HepG2 (cell line): Measurements from ENCODE around the gene THY1. TPM values are rescaled to one million over a fixed set of nuclear protein-coding genes. Genes with fewer than 3 reads are reported as not detected.
A peak's percentile ranks its signal among the peaks of the same experiment; 100 is the strongest.

Experiments
- DR1 ChIP-seq: sonication (generic); formaldehyde crosslinking; IDR thresholded peaks from 2 replicates; pipeline ENCODE4 v1.8.0; 2021; ENCODE audit warnings: mild to moderate bottlenecking, missing genetic modification reagents, inconsistent platforms
- FLYWCH1 ChIP-seq: sonication (generic); formaldehyde crosslinking; IDR thresholded peaks from 2 replicates; pipeline ENCODE4 v1.8.1; 2023; ENCODE audit warnings: mild to moderate bottlenecking, missing genetic modification reagents
- FOXC1 ChIP-seq: sonication (generic); formaldehyde crosslinking; IDR thresholded peaks from 2 replicates; pipeline ENCODE4 v1.8.0; 2022; ENCODE audit warnings: mild to moderate bottlenecking, missing genetic modification reagents, borderline replicate concordance
- FOXM1 ChIP-seq: sonication (generic); formaldehyde crosslinking; IDR thresholded peaks from 2 replicates; pipeline ENCODE4 v1.5.0; 2020; ENCODE audit warnings: missing genetic modification reagents
- GABPB1 ChIP-seq: IDR thresholded peaks from 2 replicates; pipeline ENCODE4 v1.6.1; 2016; ENCODE audit warnings: mild to moderate bottlenecking, missing genetic modification reagents, moderate library complexity, missing compliant biosample characterization
- JUN ChIP-seq: sonication (generic); formaldehyde crosslinking; IDR thresholded peaks from 2 replicates; pipeline ENCODE4 v1.4.0; 2020; ENCODE audit warnings: mild to moderate bottlenecking, missing genetic modification reagents
- NBN ChIP-seq: fragments of 450-650 bp; conservative IDR thresholded peaks from 2 replicates; pipeline ENCODE4 v1.6.1; 2017
- NCOA2 ChIP-seq: sonication (generic); formaldehyde crosslinking; IDR thresholded peaks from 2 replicates; pipeline ENCODE4 v1.8.0; 2022; ENCODE audit warnings: inconsistent platforms
- NR2F6 ChIP-seq, 2 experiments: IDR thresholded peaks; 2 replicates each; pipeline ENCODE4 v1.6.1; 2016; ENCODE audit warnings: antibody characterized with exemption in 1 of 2, mild to moderate bottlenecking in 1 of 2
- PHF20 ChIP-seq: sonication (generic); formaldehyde crosslinking; IDR thresholded peaks from 2 replicates; pipeline ENCODE4 v1.5.0; 2020; ENCODE audit warnings: mild to moderate bottlenecking, missing genetic modification reagents
- RBM22 ChIP-seq: fragments of 200-400 bp; formaldehyde crosslinking; optimal IDR thresholded peaks from 2 replicates; pipeline ENCODE3; 2017; ENCODE audit warnings: mild to moderate bottlenecking, low read length, moderate library complexity
- SALL1 ChIP-seq: sonication (generic); formaldehyde crosslinking; IDR thresholded peaks from 2 replicates; pipeline ENCODE4 v1.8.0; 2022; ENCODE audit warnings: mild to moderate bottlenecking, missing genetic modification reagents
- SMARCC2 ChIP-seq: fragments of 450-650 bp; IDR thresholded peaks from 2 replicates; pipeline ENCODE4 v1.6.1; 2017; ENCODE audit warnings: antibody characterized with exemption, mild to moderate bottlenecking
- SOX13 ChIP-seq, 3 experiments: fragments of 450-650 bp in 1 of 3; sonication (generic) in 1 of 3; formaldehyde crosslinking in 1 of 3; IDR thresholded peaks in 2 of 3; conservative IDR thresholded peaks in 1 of 3; 2 replicates each; pipeline versions ENCODE4 v1.5.0 to v1.6.1; 2016 to 2020; ENCODE audit warnings: antibody characterized with exemption in 1 of 3, mild to moderate bottlenecking in 1 of 3, missing compliant biosample characterization in 1 of 3, missing genetic modification reagents in 1 of 3, moderate library complexity in 1 of 3
- SRSF4 ChIP-seq: fragments of 200-400 bp; formaldehyde crosslinking; IDR thresholded peaks from one replicate; pipeline ENCODE4 v1.6.1; 2018; ENCODE audit warnings: mild to moderate bottlenecking, low read depth, low read length, moderate library complexity; ENCODE audit not compliant: poor library complexity, severe bottlenecking
- XBP1 ChIP-seq: sonication (generic); formaldehyde crosslinking; IDR thresholded peaks from 2 replicates; pipeline ENCODE4 v1.5.0; 2020; ENCODE audit warnings: missing genetic modification reagents
- ZMYM2 ChIP-seq: sonication (generic); formaldehyde crosslinking; IDR thresholded peaks from 2 replicates; pipeline ENCODE4 v1.8.0; 2022; ENCODE audit warnings: mild to moderate bottlenecking, missing genetic modification reagents
- ZNF274 ChIP-seq: sonication (generic); formaldehyde crosslinking; IDR thresholded peaks from 2 replicates; pipeline ENCODE4 v1.5.1; 2020; ENCODE audit warnings: mild to moderate bottlenecking, missing genetic modification reagents
- ZNF282 ChIP-seq: fragments of 450-650 bp; IDR thresholded peaks from 2 replicates; pipeline ENCODE4 v1.6.1; 2018; ENCODE audit not compliant: partially characterized antibody
- ZNF572 ChIP-seq: sonication (generic); formaldehyde crosslinking; IDR thresholded peaks from 2 replicates; pipeline ENCODE4 v1.5.1; 2020; ENCODE audit warnings: mild to moderate bottlenecking, missing genetic modification reagents
- ZNF598 ChIP-seq: sonication (generic); formaldehyde crosslinking; IDR thresholded peaks from 2 replicates; pipeline ENCODE4 v1.5.1; 2020; ENCODE audit warnings: mild to moderate bottlenecking, missing genetic modification reagents, borderline replicate concordance
- ZNF781 ChIP-seq: sonication (generic); formaldehyde crosslinking; IDR thresholded peaks from 2 replicates; pipeline ENCODE4 v1.5.1; 2020; ENCODE audit warnings: borderline replicate concordance, mild to moderate bottlenecking, missing genetic modification reagents; ENCODE audit errors: not compliant biosample characterization
- polyA plus RNA-seq, 8 experiments: library from polyadenylated mRNA; depleted of rRNA in 3 of 8; stranded (reverse) in 7 of 8; unstranded in 1 of 8; fragments of >200 nt; fragmentation: Illumina TruSeq in 4 of 8; extraction: Trizol in 4 of 8; gene quantifications; 2 replicates each; pipeline versions ENCODE4 v1.2.1 to v1.2.3, GENCODE V29; 2011 to 2016; ENCODE audit warnings: low read depth in 4 of 8, missing spikeins in 1 of 8, mixed read lengths in 1 of 8; ENCODE audit not compliant: insufficient read depth in 1 of 8
- total RNA-seq, 5 experiments: library from RNA; depleted of rRNA; stranded (reverse); fragments of >200 nt; fragmentation: Illumina TruSeq; extraction: Trizol; gene quantifications; 2 replicates each; pipeline ENCODE4 v1.2.3, GENCODE V29; 2016; ENCODE audit warnings: low read depth in 1 of 5
- TF ChIP-seq, protein P1 (sequence below): sonication (generic); formaldehyde crosslinking; IDR thresholded peaks from 2 replicates; pipeline ENCODE4 v1.8.0; 2022; ENCODE audit warnings: mild to moderate bottlenecking, missing genetic modification reagents, borderline replicate concordance
- TF ChIP-seq, protein P2 (sequence below): sonication (generic); formaldehyde crosslinking; IDR thresholded peaks from 2 replicates; pipeline ENCODE4 v1.8.0; 2022; ENCODE audit warnings: missing genetic modification reagents, low read depth, mild to moderate bottlenecking, borderline replicate concordance
- TF ChIP-seq, protein P3 (sequence below): sonication (generic); formaldehyde crosslinking; IDR thresholded peaks from 2 replicates; pipeline ENCODE4 v1.4.0; 2020; ENCODE audit warnings: mild to moderate bottlenecking, missing genetic modification reagents, borderline replicate concordance
- TF ChIP-seq, protein P4 (sequence below): sonication (generic); formaldehyde crosslinking; IDR thresholded peaks from 2 replicates; pipeline ENCODE4 v1.8.1; 2023; ENCODE audit warnings: missing genetic modification reagents, inconsistent platforms, borderline replicate concordance

The THY1 gene
- total and polyA plus RNA-seq, 2 of the 13 experiments (the other 11 are each of a cell fraction or from before 2014, with no cell fraction given) = not detected

DNA sequence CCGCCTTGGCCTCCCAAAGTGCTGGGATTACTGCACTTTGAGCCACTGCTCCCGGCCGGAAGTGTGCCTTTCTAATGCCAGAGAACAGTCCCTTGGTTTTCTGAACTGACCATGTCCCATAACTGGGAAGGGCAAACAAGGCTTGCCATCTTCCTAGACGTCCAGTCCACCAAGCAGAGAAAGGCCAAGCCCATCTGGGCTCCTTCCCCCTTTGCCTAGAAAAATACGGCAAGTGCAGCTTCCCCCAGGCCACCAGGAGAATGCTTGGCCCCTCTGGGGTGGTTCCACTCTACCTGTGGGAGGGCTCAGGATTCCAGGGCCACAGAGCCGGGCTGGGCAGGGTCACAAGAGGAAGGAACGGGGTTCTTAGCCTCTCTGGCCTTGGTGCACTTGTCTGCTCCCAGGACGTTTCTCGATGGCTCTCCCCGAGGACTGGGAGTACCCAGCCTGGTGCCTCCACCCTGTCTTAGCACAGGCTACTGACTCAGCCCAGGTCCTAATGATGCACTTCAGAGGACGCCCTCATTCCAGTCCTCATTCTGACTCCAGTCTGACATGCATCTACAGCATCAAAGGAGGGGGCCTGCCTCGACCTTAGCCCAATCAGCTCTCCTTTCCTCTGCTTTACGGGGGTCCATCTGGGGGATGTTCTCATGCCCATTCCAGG lies 42.7 kb downstream of the THY1 start (continued):
- TF ChIP-seq, protein P1, sequence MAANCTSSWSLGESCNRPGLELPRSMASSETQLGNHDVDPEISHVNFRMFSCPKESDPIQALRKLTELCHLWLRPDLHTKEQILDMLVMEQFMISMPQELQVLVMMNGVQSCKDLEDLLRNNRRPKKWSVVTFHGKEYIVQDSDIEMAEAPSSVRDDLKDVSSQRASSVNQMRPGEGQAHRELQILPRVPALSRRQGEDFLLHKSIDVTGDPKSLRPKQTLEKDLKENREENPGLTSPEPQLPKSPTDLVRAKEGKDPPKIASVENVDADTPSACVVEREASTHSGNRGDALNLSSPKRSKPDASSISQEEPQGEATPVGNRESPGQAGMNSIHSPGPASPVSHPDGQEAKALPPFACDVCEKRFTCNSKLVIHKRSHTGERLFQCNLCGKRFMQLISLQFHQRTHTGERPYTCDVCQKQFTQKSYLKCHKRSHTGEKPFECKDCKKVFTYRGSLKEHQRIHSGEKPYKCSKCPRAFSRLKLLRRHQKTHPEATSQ (CRISPR knock-in tag) = no peak
- TF ChIP-seq, protein P2, sequence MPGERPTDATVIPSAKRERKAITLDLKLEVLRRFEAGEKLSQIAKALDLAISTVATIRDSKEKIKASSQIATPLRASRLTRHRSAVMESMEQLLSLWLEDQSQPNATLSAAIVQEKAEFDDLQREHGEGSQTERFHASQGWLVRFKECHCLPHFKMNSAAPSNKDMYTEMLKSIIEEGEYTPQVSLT (CRISPR knock-in tag) = no peak
- no peak for TF ChIP-seq XBP1 (CRISPR knock-in tag)
- TF ChIP-seq, protein P3, sequence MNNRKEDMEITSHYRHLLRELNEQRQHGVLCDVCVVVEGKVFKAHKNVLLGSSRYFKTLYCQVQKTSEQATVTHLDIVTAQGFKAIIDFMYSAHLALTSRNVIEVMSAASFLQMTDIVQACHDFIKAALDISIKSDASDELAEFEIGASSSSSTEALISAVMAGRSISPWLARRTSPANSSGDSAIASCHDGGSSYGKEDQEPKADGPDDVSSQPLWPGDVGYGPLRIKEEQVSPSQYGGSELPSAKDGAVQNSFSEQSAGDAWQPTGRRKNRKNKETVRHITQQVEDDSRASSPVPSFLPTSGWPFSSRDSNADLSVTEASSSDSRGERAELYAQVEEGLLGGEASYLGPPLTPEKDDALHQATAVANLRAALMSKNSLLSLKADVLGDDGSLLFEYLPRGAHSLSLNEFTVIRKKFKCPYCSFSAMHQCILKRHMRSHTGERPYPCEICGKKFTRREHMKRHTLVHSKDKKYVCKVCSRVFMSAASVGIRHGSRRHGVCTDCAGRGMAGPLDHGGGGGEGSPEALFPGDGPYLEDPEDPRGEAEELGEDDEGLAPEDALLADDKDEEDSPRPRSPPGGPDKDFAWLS = no peak
- TF ChIP-seq ZNF282 = no peak
- no peak for TF ChIP-seq RBM22
- TF ChIP-seq FOXC1 (CRISPR knock-in tag) = no peak
- TF ChIP-seq DR1 = no peak
- TF ChIP-seq JUN (CRISPR knock-in tag) = no peak
- TF ChIP-seq, protein P4, sequence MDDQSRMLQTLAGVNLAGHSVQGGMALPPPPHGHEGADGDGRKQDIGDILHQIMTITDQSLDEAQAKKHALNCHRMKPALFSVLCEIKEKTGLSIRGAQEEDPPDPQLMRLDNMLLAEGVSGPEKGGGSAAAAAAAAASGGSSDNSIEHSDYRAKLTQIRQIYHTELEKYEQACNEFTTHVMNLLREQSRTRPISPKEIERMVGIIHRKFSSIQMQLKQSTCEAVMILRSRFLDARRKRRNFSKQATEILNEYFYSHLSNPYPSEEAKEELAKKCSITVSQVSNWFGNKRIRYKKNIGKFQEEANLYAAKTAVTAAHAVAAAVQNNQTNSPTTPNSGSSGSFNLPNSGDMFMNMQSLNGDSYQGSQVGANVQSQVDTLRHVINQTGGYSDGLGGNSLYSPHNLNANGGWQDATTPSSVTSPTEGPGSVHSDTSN (CRISPR knock-in tag) = no peak
- peak; percentile 20; the same call in 1 of the 2 replicates for TF ChIP-seq NCOA2 (CRISPR knock-in tag)
- TF ChIP-seq ZNF572 (CRISPR knock-in tag) = no peak
- no peak for TF ChIP-seq NBN
- no peak for TF ChIP-seq SRSF4
- TF ChIP-seq PHF20 (CRISPR knock-in tag) = 0 out of 2 replicates have a peak, but pooled peaks have one; percentile 33
- TF ChIP-seq SMARCC2 = no peak
- 0 out of 2 replicates have a peak, but pooled peaks have one; percentile 16 for TF ChIP-seq ZNF274 (CRISPR knock-in tag)
- TF ChIP-seq NR2F6 (IDR thresholded peaks at IDR 0.05) = no peak
- 0 out of 2 replicates have a peak, but pooled peaks have one; percentile 16 for TF ChIP-seq NR2F6 (CRISPR knock-in tag; IDR thresholded peaks at IDR 0.05)
- TF ChIP-seq ZNF598 (CRISPR knock-in tag) = 0 out of 2 replicates have a peak, but pooled peaks have one; percentile 13
- TF ChIP-seq GABPB1 (CRISPR knock-in tag) = peak; percentile 52; the same call in 1 of the 2 replicates
- no peak for TF ChIP-seq ZMYM2 (CRISPR knock-in tag)
- TF ChIP-seq FLYWCH1 = no peak
- no peak for TF ChIP-seq FOXM1 (CRISPR knock-in tag)
- TF ChIP-seq ZNF781 = no peak
- no peak for TF ChIP-seq SOX13 (IDR thresholded peaks at IDR 0.05)
- TF ChIP-seq SOX13 (CRISPR knock-in tag; conservative IDR thresholded peaks at IDR 0.05 in 1 of 2, IDR thresholded peaks at IDR 0.05 in 1 of 2) = no peak
- peak; percentile 28; the same call in 1 of the 2 replicates for TF ChIP-seq SALL1 (CRISPR knock-in tag)
